Measurements from ENCODE around the gene EEF1A1.

EEF1A1 gene

GRCh38 chr6:73504160-73504559 is 16.7 kb downstream of the EEF1A1 start:
- no peak for DNase-seq

- no peak for DNase-seq
Observed at GRCh38 chr6:73503027-73503772, 17.6 kb downstream of the EEF1A1 start.

GRCh38 chr6:73497915-73498314 is 22.9 kb downstream of the EEF1A1 start:
- DNase-seq: no peak

GRCh38 chr6:73491377-73491776 is 29.5 kb downstream of the EEF1A1 start:
- DNase-seq: no peak

GRCh38 chr6:73487473-73487872 is 33.4 kb downstream of the EEF1A1 start:
- DNase-seq: no peak

GRCh38 chr6:73484438-73484837 is 36.4 kb downstream of the EEF1A1 start:
- DNase-seq: no peak

GRCh38 chr6:73481969-73482368 is 38.9 kb downstream of the EEF1A1 start:
- no peak for DNase-seq

- no peak for DNase-seq
Observed at GRCh38 chr6:73477407-73477806, 43.4 kb downstream of the EEF1A1 start.

GRCh38 chr6:73476723-73477122 is 44.1 kb downstream of the EEF1A1 start:
- no peak for DNase-seq

- DNase-seq: no peak
Observed at GRCh38 chr6:73471686-73472290, 49.0 kb downstream of the EEF1A1 start.

Measured in effector CD4-positive, alpha-beta T cell (primary cell).